CD14-positive monocyte (primary cell): ENCODE results near the gene HS3ST4. TPM values are rescaled to one million over a fixed set of nuclear protein-coding genes. Genes with fewer than 3 reads are reported as not detected.

Experiments
- DNase-seq, 3 donors: peaks; one replicate each; pipeline ENCODE4 v3.0.0-alpha.2; 2011 to 2022
- H2AFZ ChIP-seq: 2 replicates; pipeline ENCODE4 v1.6.0; 2012; ENCODE audit warnings: mild to moderate bottlenecking, low read depth, low read length, inconsistent platforms; ENCODE audit not compliant: insufficient read depth, poor library complexity, severe bottlenecking
- H3K27ac ChIP-seq, 2 donors: 1 replicate in 1 of 2; 2 replicates in 1 of 2; pipeline ENCODE4 v1.5.1; 2012 to 2013; ENCODE audit warnings: low read length in 2 of 2, control low read depth in 1 of 2, inconsistent platforms in 1 of 2, low read depth in 1 of 2, mild to moderate bottlenecking in 1 of 2
- H3K27me3 ChIP-seq, 2 donors: one replicate each; pipeline versions ENCODE4 v1.6.0 to v1.6.1; 2011 to 2013; ENCODE audit warnings: low read length in 2 of 2; ENCODE audit not compliant: control insufficient read depth in 2 of 2, insufficient read depth in 2 of 2
- H3K36me3 ChIP-seq, 2 donors: replicated peaks in 1 of 2; 1 replicate in 1 of 2; 2 replicates in 1 of 2; pipeline versions ENCODE4 v1.5.1 to v1.6.1; 2012 to 2013; ENCODE audit warnings: low read length in 2 of 2, control low read depth in 1 of 2, inconsistent platforms in 1 of 2, mild to moderate bottlenecking in 1 of 2; ENCODE audit not compliant: insufficient read depth in 2 of 2, control insufficient read depth in 1 of 2
- H3K4me1 ChIP-seq, 2 donors: 1 replicate in 1 of 2; 2 replicates in 1 of 2; pipeline versions ENCODE4 v1.5.1 to v1.6.1; 2012 to 2013; ENCODE audit warnings: low read length in 2 of 2, control low read depth in 1 of 2, inconsistent platforms in 1 of 2, mild to moderate bottlenecking in 1 of 2, moderate library complexity in 1 of 2; ENCODE audit not compliant: insufficient read depth in 2 of 2, control insufficient read depth in 1 of 2
- H3K4me2 ChIP-seq: replicated peaks from 2 replicates; pipeline ENCODE3; 2012; ENCODE audit warnings: low read length, moderate library complexity, mild to moderate bottlenecking; ENCODE audit not compliant: poor library complexity, severe bottlenecking; ENCODE audit errors: extremely low read depth
- H3K4me3 ChIP-seq, 3 experiments: fragments of 200-600 bp in 1 of 3; sonication (generic) in 1 of 3; replicated peaks in 1 of 3; 1 replicate in 2 of 3; 2 replicates in 1 of 3; pipeline ENCODE4 v1.5.1; 2011 to 2013; ENCODE audit warnings: low read length in 3 of 3, mild to moderate bottlenecking in 3 of 3, control low read depth in 2 of 3, low read depth in 2 of 3, inconsistent platforms in 1 of 3, moderate library complexity in 1 of 3
- H3K79me2 ChIP-seq: 2 replicates; pipeline ENCODE4 v1.6.0; 2012; ENCODE audit warnings: mild to moderate bottlenecking, control low read depth, inconsistent platforms, low read length, moderate library complexity; ENCODE audit not compliant: insufficient read depth
- H3K9ac ChIP-seq: 2 replicates; pipeline ENCODE4 v1.6.0; 2017; ENCODE audit warnings: low read length, mild to moderate bottlenecking; ENCODE audit not compliant: insufficient read depth, poor library complexity, severe bottlenecking
- H3K9me3 ChIP-seq, 2 donors: replicated peaks in 1 of 2; 1 replicate in 1 of 2; 2 replicates in 1 of 2; pipeline versions ENCODE4 v1.5.1 to v1.6.1; 2012 to 2013; ENCODE audit warnings: low read length in 2 of 2, control low read depth in 1 of 2; ENCODE audit not compliant: control insufficient read depth in 1 of 2, insufficient read depth in 1 of 2
- H4K20me1 ChIP-seq: 2 replicates; pipeline ENCODE4 v1.6.0; 2012; ENCODE audit warnings: mild to moderate bottlenecking, low read length, control low read depth, moderate library complexity; ENCODE audit not compliant: insufficient read depth
- H3K27ac Mint-ChIP-seq, 7 donors: one replicate each; pipeline ENCODE4 v1.8.0; 2020; ENCODE audit warnings: mild to moderate bottlenecking in 7 of 7, mixed read lengths in 7 of 7, moderate library complexity in 6 of 7, inconsistent platforms in 2 of 7
- H3K27me3 Mint-ChIP-seq, 3 donors: one replicate each; pipeline ENCODE4 v1.8.0; 2021 to 2022; ENCODE audit warnings: low read depth in 3 of 3, mild to moderate bottlenecking in 3 of 3, mixed read lengths in 3 of 3, moderate library complexity in 3 of 3, inconsistent platforms in 1 of 3
- H3K36me3 Mint-ChIP-seq, 2 donors: one replicate each; pipeline ENCODE4 v1.8.0; 2020; ENCODE audit warnings: mixed read lengths in 2 of 2, inconsistent platforms in 1 of 2, mild to moderate bottlenecking in 1 of 2
- H3K4me1 Mint-ChIP-seq: one replicate; pipeline ENCODE4 v1.8.0; 2020; ENCODE audit warnings: mild to moderate bottlenecking, mixed read lengths
- H3K4me3 Mint-ChIP-seq, 2 donors: one replicate each; pipeline ENCODE4 v1.8.0; 2020; ENCODE audit warnings: mild to moderate bottlenecking in 2 of 2, mixed read lengths in 2 of 2, moderate library complexity in 1 of 2
- H3K9me3 Mint-ChIP-seq, 7 donors: one replicate each; pipeline ENCODE4 v1.8.0; 2020 to 2022; ENCODE audit warnings: mixed read lengths in 7 of 7, mild to moderate bottlenecking in 6 of 7, moderate library complexity in 6 of 7, inconsistent platforms in 2 of 7
- CTCF ChIP-seq: fragments of 200-600 bp; IDR thresholded peaks from one replicate; pipeline ENCODE4 v1.8.0; 2022; ENCODE audit warnings: antibody characterized with exemption, mild to moderate bottlenecking
- WGBS: methylation state at CpG from one replicate; pipeline ENCODE4 v1.1.5; 2013; ENCODE audit warnings: missing lambda C conversion rate; ENCODE audit not compliant: insufficient coverage; 5-methylcytosine and 5-hydroxymethylcytosine counted together
- intact Hi-C, 2 donors: fragments of 100-400 bp; cut with micrococcal nuclease; formaldehyde crosslinking; loops; one replicate each; pipeline versions ENCODE4 v1.15.0 to v1.15.1; 2023
- polyA plus RNA-seq, 3 donors: library from polyadenylated mRNA; depleted of rRNA in 1 of 3; unstranded in 2 of 3; stranded (reverse) in 1 of 3; fragments of 300-500 nt in 2 of 3; fragments of >200 nt in 1 of 3; fragmentation: Illumina TruSeq in 2 of 3; gene quantifications; 1 replicate in 2 of 3; 2 replicates in 1 of 3; pipeline ENCODE4 v1.2.3, GENCODE V29; 2012 to 2021

Gene HS3ST4
- polyA plus RNA-seq, 3 donors = not detected

- Histone ChIP-seq H3K36me3 (no peaks in the 10 kb centered on the region), H4K20me1 (no peaks in the 10 kb centered on the region), H3K4me2 (no peak overlapping the region), H3K27me3 (no peaks in the 10 kb centered on the region), H3K79me2 (no peaks in the 10 kb centered on the region), H3K9me3 (no peaks in the 10 kb centered on the region), H3K9ac (no peak overlapping the region), H3K4me1 (no peaks in the 10 kb centered on the region), H3K4me3 (no peak overlapping the region), H3K27ac (no peak overlapping the region), H2AFZ (no peak overlapping the region)
- H3K4me3 Mint-ChIP-seq = no peak overlapping the region
- peaks cover 0 to 8% (median 0%) of the 10 kb centered on the region in 7 donors for H3K9me3 Mint-ChIP-seq
- no peak for TF ChIP-seq CTCF
- H3K27me3 Mint-ChIP-seq = no peaks in the 10 kb centered on the region
- no CpG with 5 or more reads among the region's 5 CpGs for WGBS
- intact Hi-C loops = no loop called here
- no peak overlapping the region for H3K27ac Mint-ChIP-seq
- H3K4me1 Mint-ChIP-seq = no peaks in the 10 kb centered on the region
- DNase-seq = no peak
- H3K36me3 Mint-ChIP-seq = no peaks in the 10 kb centered on the region
Observed at GRCh38 chr16:25751230-25751835, 59.6 kb downstream of the HS3ST4 start.

- H3K9me3 ChIP-seq = no peaks in the 10 kb centered on the region
- H3K27me3 Mint-ChIP-seq = peaks cover 2 to 3% (median 3%) of the 10 kb centered on the region in 3 donors
- no peaks in the 10 kb centered on the region for H3K27me3 ChIP-seq
- WGBS = 100% methylated on average over 2 of the region's 2 CpGs
- no peak overlapping the region for H3K27ac Mint-ChIP-seq
- H3K9me3 Mint-ChIP-seq = peaks cover 0 to 5% (median 0%) of the 10 kb centered on the region in 7 donors
- no peak for TF ChIP-seq CTCF
- H3K4me3 ChIP-seq = no peak overlapping the region
- no peaks in the 10 kb centered on the region for H3K36me3 Mint-ChIP-seq
- DNase-seq = no peak
- H3K4me2 ChIP-seq = no peak overlapping the region
- H3K79me2 ChIP-seq = no peaks in the 10 kb centered on the region
- no peaks in the 10 kb centered on the region for H4K20me1 ChIP-seq
- no peak overlapping the region for H3K9ac ChIP-seq
- H3K27ac ChIP-seq = no peak overlapping the region
- no peaks in the 10 kb centered on the region for H3K4me1 ChIP-seq
- no peaks in the 10 kb centered on the region for H3K36me3 ChIP-seq
- no peaks in the 10 kb centered on the region for H3K4me1 Mint-ChIP-seq
- intact Hi-C loops = no loop called here
- H2AFZ ChIP-seq = no peak overlapping the region
- no peak overlapping the region for H3K4me3 Mint-ChIP-seq
Observed at GRCh38 chr16:25764466-25764865, 72.7 kb downstream of the HS3ST4 start.
